ENCODE results near the gene CRABP2.

GRCh38 chr1:156721131-156721530 is 15.7 kb upstream of the CRABP2 start:
- TF ChIP-seq CTCF (IDR thresholded peaks at IDR 0.05) (no peak), POLR2A (IDR thresholded peaks at IDR 0.05) (no peak)
